ENCODE measurements around the gene KCNN4. TPM values are rescaled to one million over a fixed set of nuclear protein-coding genes. Genes with fewer than 3 reads are reported as not detected.

KCNN4 gene
- total and polyA plus RNA-seq, 10 donors = 14.3 to 77.6 (median 22.6) TPM

GRCh38 chr19:43814663-43815352, 34.0 kb upstream of the KCNN4 start:
- DNase-seq = no peak
- H3K4me3 ChIP-seq = no peak overlapping the region
- no peak overlapping the region for H3K27ac ChIP-seq
- H3K4me1 ChIP-seq = peaks cover 0 to 3% (median 0%) of the 10 kb centered on the region in 6 donors
- intact Hi-C loops (cut with DNase I; ENCODE audit: low total_unique reads) = no loop called here
- 74 to 79% (median 79%) methylated on average over 5 of the region's 5 CpGs for WGBS, 5 donors
- peaks cover 0 to 7% (median 0%) of the 10 kb centered on the region in 7 donors for H3K27me3 ChIP-seq (replicated peaks in 1 of 7)
- H3K36me3 ChIP-seq = no peaks in the 10 kb centered on the region
- TF ChIP-seq POLR2AphosphoS5 (IDR thresholded peaks at IDR 0.05) (no peak), CTCF (IDR thresholded peaks at IDR 0.05 in 8 of 11, conservative IDR thresholded peaks at IDR 0.05 in 3 of 11) (no peak), POLR2A (IDR thresholded peaks at IDR 0.05) (no peak)
- no peaks in the 10 kb centered on the region for H3K9me3 ChIP-seq

GRCh38 chr19:43812688-43813087, 31.9 kb upstream of the KCNN4 start:
- peaks cover 0 to 9% (median 0%) of the 10 kb centered on the region in 7 donors for H3K27me3 ChIP-seq (replicated peaks in 1 of 7)
- peaks cover 0 to 6% (median 0%) of the 10 kb centered on the region in 6 donors for H3K4me1 ChIP-seq
- intact Hi-C loops (cut with DNase I; ENCODE audit: low total_unique reads) = no loop called here
- no peak overlapping the region for H3K4me3 ChIP-seq
- no peaks in the 10 kb centered on the region for H3K9me3 ChIP-seq
- no peak overlapping the region for H3K27ac ChIP-seq
- TF ChIP-seq CTCF (IDR thresholded peaks at IDR 0.05 in 8 of 11, conservative IDR thresholded peaks at IDR 0.05 in 3 of 11) (no peak), POLR2A (IDR thresholded peaks at IDR 0.05) (no peak), POLR2AphosphoS5 (IDR thresholded peaks at IDR 0.05) (no peak)
- H3K36me3 ChIP-seq = no peaks in the 10 kb centered on the region
- DNase-seq = no peak
- WGBS, 5 donors = 67 to 81% (median 77%) methylated on average over 6 of the region's 6 CpGs

DNA sequence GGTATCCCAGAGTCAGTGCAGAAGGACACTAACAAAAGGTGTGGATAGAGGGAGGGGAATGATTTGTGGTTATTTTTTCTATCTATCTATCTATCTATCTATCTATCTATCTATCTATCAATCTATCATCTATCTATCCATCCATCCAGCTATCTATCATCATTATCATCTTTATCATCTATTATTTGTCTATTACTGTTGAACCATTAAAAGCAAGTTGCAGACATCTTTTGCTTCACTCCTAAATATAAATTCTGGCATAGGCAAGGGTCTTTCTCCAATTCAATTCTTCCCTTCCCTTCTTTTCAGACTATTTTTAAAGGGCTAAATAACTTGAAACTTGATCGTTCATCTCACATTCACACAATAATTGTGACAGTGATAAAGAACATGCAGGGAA, 31.5 kb upstream of the KCNN4 start:
- no peak for TF ChIP-seq POLR2AphosphoS5 (IDR thresholded peaks at IDR 0.05)
- Histone ChIP-seq H3K4me3 (no peak overlapping the region), H3K4me1 (peaks cover 0 to 6% (median 0%) of the 10 kb centered on the region in 6 donors), H3K36me3 (no peaks in the 10 kb centered on the region), H3K27ac (no peak overlapping the region), H3K9me3 (no peaks in the 10 kb centered on the region), H3K27me3 (replicated peaks in 1 of 7) (peaks cover 0 to 13% (median 0%) of the 10 kb centered on the region in 7 donors)
- intact Hi-C loops (cut with DNase I; ENCODE audit: low total_unique reads) = no loop called here
- DNase-seq = no peak
- 54 to 86% (median 71%) methylated on average over 1 of the region's 1 CpG for WGBS, 5 donors

- DNase-seq = no peak
- Histone ChIP-seq H3K27ac (no peak overlapping the region), H3K27me3 (replicated peaks in 1 of 7) (peaks cover 0 to 13% (median 0%) of the 10 kb centered on the region in 7 donors), H3K36me3 (no peaks in the 10 kb centered on the region), H3K4me1 (peaks cover 0 to 6% (median 0%) of the 10 kb centered on the region in 6 donors), H3K9me3 (no peaks in the 10 kb centered on the region), H3K4me3 (no peak overlapping the region)
- intact Hi-C loops (cut with DNase I; ENCODE audit: low total_unique reads) = no loop called here
- WGBS, 5 donors = 33 to 58% (median 50%) methylated on average over 1 of the region's 1 CpG
- TF ChIP-seq POLR2AphosphoS5 (IDR thresholded peaks at IDR 0.05) = no peak
- no peak for TF ChIP-seq POLR2A (IDR thresholded peaks at IDR 0.05)
Observed at GRCh38 chr19:43811837-43812236, 31.1 kb upstream of the KCNN4 start.

- intact Hi-C loops (cut with DNase I; ENCODE audit: low total_unique reads) = no loop called here
- H3K27ac ChIP-seq = no peak overlapping the region
- no peak for DNase-seq
- H3K4me1 ChIP-seq = peaks cover 0 to 6% (median 0%) of the 10 kb centered on the region in 6 donors
- no peak overlapping the region for H3K4me3 ChIP-seq
- TF ChIP-seq POLR2A (IDR thresholded peaks at IDR 0.05) (no peak), CTCF (IDR thresholded peaks at IDR 0.05 in 8 of 11, conservative IDR thresholded peaks at IDR 0.05 in 3 of 11) (peak; percentile 37 to 77 (median 62))
- H3K9me3 ChIP-seq = no peaks in the 10 kb centered on the region
- 32 to 39% (median 35%) methylated on average over 6 to 8 of the region's 8 CpGs for WGBS, 5 donors
- no peaks in the 10 kb centered on the region for H3K36me3 ChIP-seq
- peaks cover 0 to 13% (median 0%) of the 10 kb centered on the region in 7 donors for H3K27me3 ChIP-seq (replicated peaks in 1 of 7)
Observed at GRCh38 chr19:43809762-43810696, 29.3 kb upstream of the KCNN4 start.
